ENCODE measurements around the gene VPS26C.

The VPS26C gene

DNA sequence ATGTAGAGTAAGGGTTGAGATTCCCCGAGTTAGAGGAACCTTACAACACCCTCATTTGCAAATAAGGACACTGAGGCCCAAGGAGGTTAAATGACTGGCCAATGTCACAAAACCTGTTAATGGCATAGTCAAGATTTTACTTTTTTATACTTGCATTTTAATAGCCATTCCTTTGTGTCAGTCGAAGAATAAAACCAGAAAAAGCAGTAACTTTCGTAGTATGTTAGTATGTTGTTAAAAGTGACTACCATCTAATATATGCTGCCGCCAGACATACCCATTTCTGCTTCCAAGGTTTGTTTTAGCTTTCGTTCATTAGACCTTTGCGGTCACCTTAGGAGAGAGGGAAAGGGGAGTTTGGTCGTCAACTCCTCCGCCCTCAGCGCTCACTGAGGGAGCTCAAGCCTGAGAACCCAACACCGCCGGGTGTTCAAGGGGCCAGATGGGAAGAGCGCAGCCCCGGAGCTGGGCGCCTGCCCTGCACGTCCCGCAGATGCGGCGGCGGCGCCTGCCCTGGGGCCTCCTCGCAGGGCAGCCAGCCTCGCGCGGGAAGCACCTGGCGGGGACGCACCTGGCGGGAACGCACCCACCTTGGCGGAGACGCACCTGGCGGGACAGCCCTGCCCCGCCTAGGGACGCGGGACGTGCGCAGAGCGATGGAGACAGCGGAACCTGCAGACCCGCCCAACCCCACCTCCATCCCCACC lies 466 bp downstream of the VPS26C start:
- DNase-seq (ENCODE audit: extremely low read depth in 1 of 2, low read depth in 1 of 2): peak in 1 of 2 donors; percentile 19

DNA sequence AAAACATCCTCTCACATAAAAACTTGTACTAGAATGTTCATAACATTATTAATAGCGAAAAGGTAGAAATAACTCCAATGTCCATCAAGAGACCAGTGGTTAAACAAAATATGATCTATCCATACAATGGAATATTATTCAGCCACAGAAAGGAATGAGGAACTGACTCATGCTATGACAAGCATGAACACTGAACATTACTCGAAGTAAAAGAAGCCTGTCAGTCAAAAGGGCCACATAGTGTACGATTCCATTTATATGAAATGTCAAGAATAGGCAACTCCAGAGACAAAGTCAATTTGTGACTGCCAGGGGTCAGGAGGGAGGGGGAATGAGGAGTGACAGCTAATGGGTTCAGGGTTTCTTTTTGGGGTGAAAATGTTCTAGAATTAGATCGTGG lies 2.3 kb downstream of the VPS26C start:
- no peak for DNase-seq (ENCODE audit: extremely low read depth in 1 of 2, low read depth in 1 of 2)

DNA sequence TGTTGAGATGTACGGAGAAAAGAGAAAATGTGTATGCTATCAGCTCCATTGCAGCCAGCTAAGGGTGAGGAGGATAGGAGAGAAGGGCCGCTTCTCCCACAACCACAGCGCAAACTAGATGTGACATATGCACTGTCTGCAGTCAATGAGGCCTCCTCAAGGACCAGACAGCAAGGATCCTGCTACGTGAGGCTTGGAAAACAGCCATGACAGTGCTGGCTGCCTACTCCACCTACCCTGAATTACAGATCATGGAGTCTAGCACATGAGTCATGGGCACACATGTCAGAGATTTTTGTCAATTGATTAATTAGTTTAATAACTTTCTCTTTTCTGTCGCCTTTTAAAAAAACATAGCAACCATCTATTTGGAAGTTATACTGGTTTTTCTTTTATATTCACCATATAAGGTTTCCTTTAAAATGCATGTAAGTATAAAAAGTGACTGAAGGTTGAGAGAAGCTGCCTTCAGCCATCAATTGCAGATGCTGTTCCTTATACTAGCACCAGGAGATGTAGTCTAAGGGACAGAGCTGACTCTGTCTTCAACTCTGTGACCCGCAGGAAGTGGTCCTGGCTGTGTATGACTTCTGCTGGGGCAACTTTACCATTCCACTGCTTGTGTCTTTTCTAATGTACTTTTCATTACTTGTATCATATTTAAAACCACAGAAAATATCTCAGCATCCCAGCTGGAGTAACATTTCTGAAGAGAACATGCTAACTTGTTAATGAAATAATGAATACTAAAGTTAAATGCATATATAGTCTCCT lies 3.1 kb downstream of the VPS26C start:
- no peak for DNase-seq (ENCODE audit: extremely low read depth in 1 of 2, low read depth in 1 of 2)

DNA sequence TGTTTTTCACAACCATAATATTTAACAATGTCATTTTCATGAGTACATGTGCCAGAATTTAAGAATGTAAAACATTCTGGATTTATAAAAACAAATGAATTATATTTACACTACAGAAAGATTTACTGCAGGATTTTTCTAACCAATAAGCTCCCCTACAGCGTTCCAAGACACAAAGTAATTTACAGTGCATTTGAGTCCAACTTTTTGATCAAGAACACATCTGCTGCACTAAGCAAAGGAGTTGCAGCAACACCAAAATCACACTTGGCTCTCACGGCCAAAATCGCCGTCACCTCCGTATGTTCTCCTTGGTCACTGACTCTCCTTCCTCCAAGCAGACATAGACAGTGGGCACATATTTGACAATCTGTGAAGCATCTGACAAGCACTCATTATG lies 7.7 kb downstream of the VPS26C start:
- no peak for DNase-seq (ENCODE audit: extremely low read depth in 1 of 2, low read depth in 1 of 2)

DNA sequence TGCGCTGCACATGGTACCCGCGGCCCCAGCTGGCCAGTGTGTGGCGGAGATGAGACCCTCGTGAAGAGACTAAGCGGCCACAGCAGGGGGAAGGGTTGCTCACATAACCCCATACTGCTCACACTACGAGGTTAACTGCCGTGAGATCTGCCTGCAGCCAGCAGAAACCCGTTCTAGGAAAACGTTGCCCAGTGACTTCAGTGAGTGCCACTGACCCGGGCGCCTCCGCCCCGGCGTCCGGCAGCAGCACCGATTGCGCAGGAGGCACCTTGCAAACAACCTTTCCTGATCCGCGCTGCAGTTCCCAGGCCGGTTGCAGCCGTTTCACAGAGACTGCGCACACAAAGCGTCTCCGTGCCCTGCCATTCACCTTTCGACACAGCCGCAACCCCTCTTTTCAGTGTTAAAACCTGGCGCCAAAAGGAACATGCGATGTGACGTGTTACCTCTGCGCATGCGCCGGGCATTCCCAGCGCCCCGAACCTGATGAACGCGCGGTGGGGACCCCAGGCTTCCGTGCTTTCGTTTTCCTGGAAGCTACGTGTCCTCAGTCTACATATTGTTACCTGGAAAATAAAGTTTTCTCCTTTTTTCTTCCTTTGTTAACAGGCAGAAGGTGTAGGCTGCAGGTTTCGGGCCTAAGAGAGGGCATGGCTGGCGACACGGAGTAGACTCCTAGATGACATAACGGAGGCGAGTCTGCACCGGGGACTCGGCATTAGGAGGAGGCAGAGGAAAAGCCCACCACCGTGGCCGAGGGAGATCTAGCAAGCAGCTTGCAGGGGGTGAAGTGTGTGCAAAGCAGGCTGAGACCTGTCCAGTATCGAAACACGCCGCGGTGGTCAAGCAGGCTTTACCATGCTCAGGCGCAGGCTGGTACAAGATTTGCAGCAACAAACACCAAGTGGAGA lies 8.9 kb downstream of the VPS26C start:
- peak; percentile 67 to 74 for DNase-seq (ENCODE audit: extremely low read depth in 1 of 2, low read depth in 1 of 2)

DNA sequence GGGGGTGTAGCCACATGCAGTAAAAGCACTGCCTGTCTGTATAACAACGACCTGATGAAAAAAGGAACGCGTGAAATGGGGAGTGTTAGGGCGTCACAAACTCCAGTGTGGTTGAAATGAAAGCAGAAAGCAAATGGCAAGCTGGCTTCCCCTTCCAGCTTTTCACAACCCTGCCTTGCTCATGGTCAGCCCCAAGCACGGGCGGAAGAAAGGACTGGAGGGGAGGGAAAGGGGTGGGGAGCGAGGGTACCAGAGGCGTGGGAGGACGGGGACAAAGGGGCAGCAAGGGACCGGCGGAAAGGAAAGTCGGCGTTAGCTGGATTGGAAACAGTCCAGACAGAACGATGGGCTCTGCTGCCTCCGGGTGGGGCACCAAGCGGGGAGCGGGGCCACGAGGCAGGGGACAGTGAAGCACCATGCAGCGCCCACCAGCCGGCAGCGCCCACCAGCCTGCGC lies 9.6 kb downstream of the VPS26C start:
- no peak for DNase-seq (ENCODE audit: extremely low read depth in 1 of 2, low read depth in 1 of 2)

DNA sequence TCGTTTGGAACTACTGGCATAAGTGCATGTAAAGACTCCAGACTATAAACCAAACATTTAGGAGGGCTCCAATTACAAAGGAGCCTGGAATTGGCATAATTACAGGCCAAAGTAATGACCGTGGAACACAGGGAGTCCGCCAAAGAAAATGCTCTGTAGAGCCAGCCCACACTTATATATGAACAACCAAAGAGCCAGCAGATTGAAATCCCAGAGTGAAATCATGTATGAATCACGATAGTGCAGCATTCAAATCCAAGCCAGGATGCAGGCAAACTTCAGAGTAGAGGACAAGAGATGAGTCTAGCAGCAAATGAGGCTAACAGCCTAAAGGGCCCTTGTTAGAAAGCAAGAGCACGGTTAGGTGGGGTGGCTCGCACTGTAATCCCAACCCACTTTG lies 13.1 kb downstream of the VPS26C start:
- DNase-seq (ENCODE audit: extremely low read depth in 1 of 2, low read depth in 1 of 2): no peak

DNA sequence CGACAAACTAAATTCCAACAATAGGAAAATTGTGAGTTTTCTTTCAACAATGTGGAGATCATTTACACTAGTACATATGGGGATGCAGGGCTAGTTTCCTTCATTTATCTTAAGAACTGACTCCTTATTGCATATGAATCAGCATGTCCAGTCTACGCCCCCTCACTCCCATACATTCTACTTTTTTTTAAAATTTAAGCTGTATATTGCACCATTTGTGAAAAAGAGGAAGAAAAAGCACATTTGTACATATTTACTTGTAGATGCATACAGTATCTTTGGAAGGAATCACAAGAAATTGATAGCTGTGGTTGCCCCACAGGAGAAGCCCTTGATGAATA lies 15.9 kb downstream of the VPS26C start:
- DNase-seq (ENCODE audit: extremely low read depth in 1 of 2, low read depth in 1 of 2): no peak

DNA sequence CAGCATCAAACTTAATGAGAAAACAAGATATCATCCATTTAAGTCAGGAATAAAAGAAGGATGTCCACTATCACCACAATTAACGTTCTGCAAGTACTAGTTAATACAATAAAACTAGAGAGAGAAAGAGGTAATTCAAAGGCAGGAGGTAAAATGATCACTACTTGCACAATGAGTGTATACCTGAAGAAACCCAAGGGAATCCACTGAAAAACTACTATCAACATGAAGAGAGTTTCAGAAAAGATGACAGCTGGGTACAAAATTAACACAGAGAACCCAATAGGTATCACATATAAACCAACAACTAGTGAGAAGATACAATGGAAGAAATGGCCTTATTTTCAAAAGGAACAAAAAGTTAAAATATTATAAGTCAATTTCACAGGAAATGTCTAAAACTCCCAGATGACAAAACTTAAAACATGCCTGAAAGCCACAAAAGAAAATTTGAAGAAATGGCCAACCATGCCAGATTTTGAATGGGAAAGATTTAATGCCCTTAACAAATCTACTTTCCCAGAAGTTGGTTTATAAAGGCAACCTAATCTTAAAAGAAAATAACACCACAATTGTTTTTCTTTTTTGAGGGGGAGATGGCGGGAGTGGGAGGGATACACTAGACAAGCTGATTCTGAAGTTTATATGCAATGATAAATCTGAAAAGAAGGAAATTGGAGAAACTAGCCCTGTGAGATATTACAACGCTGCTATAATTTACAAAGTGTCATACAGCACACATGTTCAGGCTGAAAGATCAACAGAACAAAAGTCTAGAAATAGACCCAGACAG lies 17.8 kb downstream of the VPS26C start:
- DNase-seq (ENCODE audit: extremely low read depth in 1 of 2, low read depth in 1 of 2): no peak

DNA sequence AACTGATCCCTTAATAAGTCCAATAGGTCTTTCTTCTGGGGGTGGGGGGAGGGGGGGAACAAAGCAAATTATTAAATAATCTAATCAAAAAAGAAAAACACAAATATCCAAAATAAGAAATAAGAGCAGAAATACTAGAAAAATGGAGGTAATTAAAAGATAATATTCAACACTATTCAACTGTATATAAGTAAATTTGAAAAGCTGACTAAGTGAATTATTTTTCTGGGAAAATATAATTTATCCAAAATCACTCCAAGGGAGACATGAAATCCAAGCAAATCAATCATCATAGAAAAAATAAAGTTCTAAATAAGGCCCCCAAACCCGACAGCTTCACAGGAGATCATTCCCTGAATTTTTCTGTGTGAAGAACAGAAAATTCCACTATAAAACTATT lies 18.8 kb downstream of the VPS26C start:
- no peak for DNase-seq (ENCODE audit: extremely low read depth in 1 of 2, low read depth in 1 of 2)

DNA sequence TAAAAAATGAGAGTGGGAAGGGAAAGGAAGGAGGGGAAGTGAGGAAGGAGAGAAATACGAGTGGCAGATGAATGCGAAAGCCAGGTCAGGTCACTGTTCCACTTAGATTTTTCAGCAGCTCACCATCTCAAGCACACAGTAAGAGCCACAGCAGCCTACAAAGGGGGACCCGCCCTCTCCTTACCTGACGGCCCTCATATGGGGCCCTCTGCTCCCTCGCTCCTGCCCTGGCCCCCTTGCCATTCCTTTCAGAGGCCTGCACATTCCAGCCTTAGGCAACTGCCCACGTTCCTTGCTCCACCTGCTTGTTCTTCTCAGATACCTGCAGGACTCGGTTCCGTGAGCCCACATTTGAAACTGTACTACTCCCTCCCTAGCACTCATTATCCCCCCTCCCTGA lies 22.0 kb downstream of the VPS26C start:
- no peak for DNase-seq (ENCODE audit: extremely low read depth in 1 of 2, low read depth in 1 of 2)

DNA sequence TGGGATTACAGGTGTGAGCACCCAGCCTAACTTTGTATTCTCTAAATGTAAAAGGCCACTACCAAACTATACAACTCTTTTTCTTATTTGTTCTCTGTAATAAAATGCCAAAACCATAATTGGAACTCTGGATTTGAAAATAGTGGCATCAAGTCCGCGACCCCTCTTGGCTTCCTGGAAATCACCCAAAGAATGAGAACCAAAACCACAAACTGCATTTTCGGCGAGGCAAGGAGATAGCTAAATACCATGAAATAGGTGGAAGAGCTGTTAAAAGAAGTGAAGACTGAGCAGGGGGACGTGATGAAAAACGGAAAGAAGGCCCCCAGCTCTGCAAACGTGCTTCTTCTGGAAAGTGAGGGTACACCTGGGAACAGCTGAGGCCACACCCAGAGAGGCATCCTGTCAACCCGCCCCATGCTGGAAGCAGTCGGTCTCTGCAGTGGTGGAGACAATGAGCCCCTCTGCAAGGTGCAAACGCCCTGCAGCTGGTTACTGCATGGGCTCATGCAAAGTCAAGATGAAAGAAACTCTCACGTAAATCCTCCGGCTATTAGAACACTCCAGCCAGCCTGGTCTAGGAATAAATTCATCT lies 22.5 kb downstream of the VPS26C start:
- no peak for DNase-seq (ENCODE audit: extremely low read depth in 1 of 2, low read depth in 1 of 2)

DNA sequence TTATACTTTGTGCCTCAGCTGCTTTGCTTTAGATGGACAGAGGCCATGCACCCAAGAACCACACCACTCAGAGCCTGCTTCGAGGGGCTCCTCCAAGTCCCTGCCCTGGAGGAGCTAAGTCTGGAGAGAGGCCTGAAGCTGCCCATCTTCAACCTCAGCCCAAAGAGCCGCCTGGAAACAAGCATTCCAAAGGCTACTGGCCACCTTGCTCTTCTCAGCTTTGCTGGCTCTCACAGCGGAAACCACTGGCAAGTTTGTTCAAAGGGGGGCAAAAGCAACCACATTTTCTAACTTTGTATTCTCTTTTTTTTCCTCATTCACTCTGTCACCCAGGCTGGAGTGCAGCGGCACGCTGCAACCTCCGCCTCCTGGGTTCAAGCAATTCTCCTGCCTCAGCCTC lies 23.2 kb downstream of the VPS26C start:
- no peak for DNase-seq (ENCODE audit: extremely low read depth in 1 of 2, low read depth in 1 of 2)

DNA sequence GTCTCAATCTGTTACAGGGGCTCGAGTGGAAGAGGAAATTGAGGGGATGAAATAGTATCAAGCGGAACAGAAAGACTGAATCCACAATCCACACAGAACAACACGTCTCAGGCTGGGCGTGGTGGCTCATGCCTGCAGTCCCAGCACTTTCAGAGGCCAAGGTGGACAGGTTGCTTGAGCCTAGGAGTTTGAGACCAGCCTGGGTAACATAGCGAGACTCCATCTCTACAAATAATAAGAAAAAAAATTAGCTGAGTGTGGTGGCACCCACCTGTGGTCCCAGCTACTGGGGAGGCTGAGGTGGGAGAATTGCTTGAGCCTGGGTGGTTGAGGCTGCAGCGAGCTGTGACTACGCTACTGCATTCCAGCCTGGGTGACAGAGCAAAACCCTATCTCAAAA lies 25.7 kb downstream of the VPS26C start:
- DNase-seq (ENCODE audit: extremely low read depth in 1 of 2, low read depth in 1 of 2): no peak

DNA sequence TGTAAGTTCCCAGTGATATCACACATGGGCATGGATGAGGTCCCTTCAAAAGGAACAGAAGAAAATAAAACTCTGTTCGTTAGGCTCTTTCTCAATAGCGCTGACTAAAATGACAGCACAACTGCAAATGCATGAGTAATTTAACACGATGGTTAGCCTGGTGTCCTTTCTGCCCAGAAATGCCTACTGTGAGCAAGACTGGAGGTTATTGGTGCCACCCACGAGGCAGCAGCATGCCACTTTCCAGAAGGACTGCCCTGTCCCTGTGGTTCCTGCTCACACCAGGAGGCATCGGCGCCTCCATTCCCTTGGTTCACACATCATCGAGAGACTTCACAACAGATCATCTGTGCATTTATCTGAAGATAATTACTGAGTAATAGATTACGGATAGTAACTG lies 26.2 kb downstream of the VPS26C start:
- DNase-seq (ENCODE audit: extremely low read depth in 1 of 2, low read depth in 1 of 2): no peak

DNA sequence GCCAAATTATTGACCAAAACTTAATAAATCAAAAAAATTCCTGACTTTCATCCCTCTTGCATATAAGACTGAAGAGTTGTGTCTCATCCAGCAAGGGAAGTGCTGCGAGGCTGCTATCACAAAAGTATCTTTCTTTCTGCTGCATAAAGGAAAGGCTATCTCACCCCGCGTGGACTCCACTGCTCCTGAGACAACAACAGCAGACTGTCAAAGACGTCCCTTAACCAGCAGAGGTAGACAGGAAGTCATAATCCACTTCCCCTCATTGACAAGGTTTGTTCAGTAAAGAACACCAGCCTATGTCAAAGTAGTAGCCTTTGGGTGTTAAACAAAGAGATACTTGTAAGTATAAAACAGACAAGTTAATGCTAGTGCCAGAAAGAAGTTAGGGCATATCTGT lies 29.4 kb downstream of the VPS26C start:
- DNase-seq (ENCODE audit: extremely low read depth in 1 of 2, low read depth in 1 of 2): no peak

DNA sequence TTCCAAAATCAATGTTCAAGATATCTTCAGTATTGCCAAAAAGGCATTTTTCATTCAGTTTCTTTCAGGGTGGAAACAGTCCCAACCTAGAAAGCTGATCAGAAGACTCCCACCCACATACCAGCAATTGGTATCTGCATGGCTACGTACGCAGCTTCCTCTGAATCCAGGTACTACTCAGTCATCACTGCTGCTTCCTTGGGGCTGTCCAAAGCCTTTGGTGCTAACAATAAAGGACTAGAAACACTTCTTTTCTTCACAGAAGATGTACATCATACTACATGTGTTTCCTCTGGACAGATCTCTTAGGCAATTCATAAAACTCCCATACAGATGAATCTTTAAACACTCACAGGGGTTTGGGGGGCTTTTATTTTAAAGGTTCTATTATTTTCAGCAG lies 29.8 kb downstream of the VPS26C start:
- no peak for DNase-seq (ENCODE audit: extremely low read depth in 1 of 2, low read depth in 1 of 2)

DNA sequence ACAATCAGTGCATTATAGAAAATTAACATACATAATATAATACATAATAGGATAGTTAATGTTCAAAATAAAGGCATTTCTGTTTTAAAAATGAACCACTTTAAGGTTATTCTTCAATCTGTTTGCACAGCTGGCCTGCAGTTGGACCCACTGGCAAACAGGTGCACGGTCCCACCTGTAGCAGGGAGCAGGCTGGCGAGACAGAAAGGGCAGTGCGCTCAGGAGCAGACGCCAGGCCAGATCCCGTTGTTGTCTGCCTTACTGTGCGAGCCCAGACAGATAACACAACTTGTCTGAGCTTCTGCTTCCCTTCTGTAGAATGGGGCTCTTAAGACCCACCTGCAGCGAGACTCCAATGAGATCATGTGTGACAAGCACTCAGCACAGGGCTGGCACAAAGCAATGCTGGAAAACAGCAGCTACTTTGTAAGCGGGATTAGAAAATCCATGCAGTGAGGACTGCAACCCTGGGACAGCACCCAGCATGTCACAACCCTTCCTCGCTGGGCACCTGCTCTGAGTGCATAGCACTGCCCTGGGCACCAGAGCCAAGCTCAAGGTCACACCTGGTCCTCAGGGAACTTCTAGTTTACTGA lies 33.5 kb downstream of the VPS26C start:
- no peak for DNase-seq (ENCODE audit: extremely low read depth in 1 of 2, low read depth in 1 of 2)

DNA sequence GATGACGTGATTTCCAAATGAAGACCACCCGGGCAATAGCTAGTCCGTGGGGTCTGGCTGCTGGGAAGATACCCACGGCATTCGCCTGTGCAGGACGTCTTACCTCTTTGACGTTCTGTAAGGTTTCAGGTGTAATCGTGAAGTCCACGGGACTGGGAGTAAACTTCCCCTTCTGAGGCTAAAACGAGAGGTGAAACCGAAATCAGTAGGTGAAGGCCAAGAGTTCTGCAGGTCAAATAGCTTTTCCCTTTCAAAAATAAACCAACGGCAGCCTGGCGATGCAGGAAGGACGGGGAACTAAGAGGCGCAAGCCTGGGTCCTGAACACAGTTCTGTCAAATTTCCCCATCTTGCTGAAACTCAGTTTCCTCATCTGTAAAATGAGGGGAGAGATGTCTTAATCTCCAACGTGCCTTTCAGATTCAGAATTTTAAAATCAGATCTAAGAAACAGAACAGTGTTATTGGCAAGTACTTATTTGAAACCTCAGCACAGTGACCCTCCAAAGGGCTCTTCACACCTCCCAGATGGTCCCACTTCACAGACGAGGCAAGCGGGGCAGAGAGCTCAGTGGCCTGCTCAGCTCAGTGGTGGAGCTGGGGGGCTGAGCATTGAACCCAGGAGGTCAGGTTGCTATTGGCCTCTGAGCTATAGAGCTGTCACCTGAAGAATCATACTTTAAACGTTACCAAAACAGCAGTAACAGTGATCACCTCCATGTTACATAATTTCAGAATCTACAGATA lies 34.7 kb downstream of the VPS26C start:
- no peak for DNase-seq (ENCODE audit: extremely low read depth in 1 of 2, low read depth in 1 of 2)

All from stimulated activated CD8-positive, alpha-beta memory T cell treated with anti-CD3 and anti-CD28 coated beads, Interleukin-7, amount 100 ng/mL, for 48 hours (primary cell).